Endothelial cell of umbilical vein (primary cell): ENCODE results near the gene BDH1. TPM values are rescaled to one million over a fixed set of nuclear protein-coding genes. Genes with fewer than 3 reads are reported as not detected.

Experiments
- BruUV-seq: library from RNA; stranded (reverse); fragments of 400-500 nt; replicated peaks from 2 replicates; lab custom pipeline; 2021; lab: Mats Ljungman, UMichigan
- CTCF ChIA-PET: fragments of 300-600, 350-600 bp; sonication (Branson Sonifier 250); formaldehyde crosslinking; loops from one replicate; lab custom pipeline; 2021; ENCODE audit warnings: antibody characterized with exemption, inconsistent platforms; lab: Charles Lee
- POLR2A ChIA-PET: fragments of 300-600, 350-600 bp; sonication (Branson Sonifier 250); formaldehyde crosslinking; loops from one replicate; lab custom pipeline; 2021; ENCODE audit warnings: antibody characterized with exemption, inconsistent platforms; lab: Charles Lee
- DNase-seq: peaks from one replicate; pipeline ENCODE4 v3.0.0-alpha.2; 2011; ENCODE audit warnings: low read depth, low spot score
- FAIRE-seq: peaks from 2 replicates; lab custom pipeline; 2011; peaks lifted over from hg19 to GRCh38; lab: Jason Lieb, UNC
- H2AFZ ChIP-seq: 2 replicates; pipeline ENCODE4 v1.6.0; 2012; ENCODE audit warnings: low read depth, low read length, control low read depth, inconsistent platforms
- H3K27ac ChIP-seq: 2 replicates; pipeline ENCODE4 v1.5.1; 2011; ENCODE audit warnings: low read depth, mild to moderate bottlenecking, control low read depth, low read length, moderate library complexity; ENCODE audit not compliant: insufficient read depth
- H3K27me3 ChIP-seq, 2 experiments: 2 replicates each; pipeline versions ENCODE4 v1.6.0 to v1.6.1; 2011; ENCODE audit warnings: low read length in 2 of 2, mixed read lengths in 1 of 2; ENCODE audit not compliant: control insufficient read depth in 2 of 2, insufficient read depth in 2 of 2
- H3K36me3 ChIP-seq, 2 experiments: 2 replicates in 1 of 2; 3 replicates in 1 of 2; pipeline ENCODE4 v1.5.1; 2011; ENCODE audit warnings: low read length in 2 of 2, mild to moderate bottlenecking in 1 of 2, moderate library complexity in 1 of 2; ENCODE audit not compliant: control insufficient read depth in 2 of 2, insufficient read depth in 2 of 2; ENCODE audit errors: extremely low read depth in 1 of 2
- H3K4me1 ChIP-seq: 3 replicates; pipeline ENCODE4 v1.5.1; 2011; ENCODE audit warnings: mild to moderate bottlenecking, low read length; ENCODE audit not compliant: control insufficient read depth, insufficient read depth; ENCODE audit errors: extremely low read depth
- H3K4me2 ChIP-seq: 2 replicates; pipeline ENCODE4 v1.6.1; 2011; ENCODE audit warnings: low read length, control low read depth, mixed read lengths; ENCODE audit not compliant: insufficient read depth
- H3K4me3 ChIP-seq, 3 experiments: fragments of 200-600 bp in 1 of 3; sonication (generic), shearing (Covaris generic) in 1 of 3; replicated peaks in 1 of 3; 2 replicates each; pipeline ENCODE4 v1.5.1; 2011 to 2016; ENCODE audit warnings: control low read depth in 3 of 3, low read length in 3 of 3, mild to moderate bottlenecking in 2 of 3, inconsistent platforms in 1 of 3, low read depth in 1 of 3, moderate library complexity in 1 of 3; ENCODE audit not compliant: insufficient read depth in 1 of 3
- H3K79me2 ChIP-seq: 2 replicates; pipeline ENCODE4 v1.6.0; 2012; ENCODE audit warnings: low read length, inconsistent platforms; ENCODE audit not compliant: control insufficient read depth, insufficient read depth
- H3K9ac ChIP-seq: replicated peaks from 2 replicates; pipeline ENCODE3; 2011; ENCODE audit warnings: low read length, control low read depth; ENCODE audit not compliant: insufficient read depth; ENCODE audit errors: extremely low read depth
- H3K9me1 ChIP-seq: replicated peaks from 3 replicates; pipeline ENCODE4 v1.6.0; 2011; ENCODE audit warnings: mild to moderate bottlenecking, low read length; ENCODE audit not compliant: control insufficient read depth, insufficient read depth; ENCODE audit errors: extremely low read depth
- H3K9me3 ChIP-seq: replicated peaks from 2 replicates; pipeline ENCODE4 v1.5.1; 2012; ENCODE audit warnings: low read length, inconsistent platforms; ENCODE audit not compliant: control insufficient read depth, insufficient read depth
- H4K20me1 ChIP-seq: replicated peaks from 2 replicates; pipeline ENCODE3; 2011; ENCODE audit warnings: mild to moderate bottlenecking, low read length; ENCODE audit not compliant: control insufficient read depth, insufficient read depth; ENCODE audit errors: extremely low read depth
- CTCF ChIP-seq, 2 donors: IDR thresholded peaks; 1 replicate in 1 of 2; 2 replicates in 1 of 2; pipeline ENCODE4 v1.5.1; 2011; ENCODE audit warnings: low read length in 2 of 2, mild to moderate bottlenecking in 2 of 2, moderate library complexity in 2 of 2, control low read depth in 1 of 2, inconsistent platforms in 1 of 2, low read depth in 1 of 2; ENCODE audit not compliant: insufficient read depth in 1 of 2; ENCODE audit errors: extremely low read depth in 1 of 2
- EZH2 ChIP-seq: IDR thresholded peaks from 2 replicates; pipeline ENCODE4 v1.6.1; 2012; ENCODE audit warnings: borderline replicate concordance, low read depth, mild to moderate bottlenecking, moderate library complexity, low read length, inconsistent platforms; ENCODE audit not compliant: severe bottlenecking
- FOS ChIP-seq: IDR thresholded peaks from 2 replicates; pipeline ENCODE4 v1.6.1; 2011; ENCODE audit warnings: mild to moderate bottlenecking, low read length, moderate library complexity, borderline replicate concordance; ENCODE audit not compliant: insufficient read depth
- GATA2 ChIP-seq: IDR thresholded peaks from 2 replicates; pipeline ENCODE4 v1.7.0; 2011; ENCODE audit warnings: low read depth, mild to moderate bottlenecking, moderate library complexity, mixed read lengths, low read length; ENCODE audit not compliant: insufficient read length, insufficient read depth
- JUN ChIP-seq: IDR thresholded peaks from 2 replicates; pipeline ENCODE4 v1.6.1; 2011; ENCODE audit warnings: borderline replicate concordance, low read depth; ENCODE audit not compliant: insufficient read length, insufficient read depth
- MAX ChIP-seq: IDR thresholded peaks from 2 replicates; pipeline ENCODE4 v1.6.1; 2011; ENCODE audit not compliant: insufficient read depth, insufficient read length
- MYC ChIP-seq: IDR thresholded peaks from one replicate; pipeline ENCODE4 v1.6.1; 2011; ENCODE audit warnings: mild to moderate bottlenecking, low read depth, low read length
- POLR2A ChIP-seq: IDR thresholded peaks from 2 replicates; pipeline ENCODE4 v1.6.1; 2012; ENCODE audit warnings: low read depth, mild to moderate bottlenecking, control low read depth, low read length
- POLR2AphosphoS5 ChIP-seq: IDR thresholded peaks from 2 replicates; pipeline ENCODE4 v1.6.1; 2012; ENCODE audit warnings: low read depth, mild to moderate bottlenecking, control low read depth, low read length, moderate library complexity; ENCODE audit not compliant: insufficient read depth
- dilution Hi-C: fragments of 300-500 bp; cut with MboI; formaldehyde crosslinking; loops from one replicate; pipeline ENCODE4 v1.15.0; 2019; ENCODE audit warnings: low sequenced_read_pairs; ENCODE audit not compliant: extremely low pct_ligation_motif_present
- intact Hi-C: fragments of 100-400 bp; cut with micrococcal nuclease; formaldehyde crosslinking; loops from one replicate; pipeline ENCODE4 v1.10.0; 2022
- polyA plus RNA-seq, 4 experiments: library from polyadenylated mRNA; depleted of rRNA in 3 of 4; stranded (reverse) in 3 of 4; unstranded in 1 of 4; fragments of >200 nt; gene quantifications; 2 replicates each; pipeline versions ENCODE4 v1.2.1 to v1.2.3, GENCODE V29; 2011 to 2012; ENCODE audit warnings: missing spikeins in 1 of 4
- total RNA-seq: library from RNA; stranded (reverse); gene quantifications from 2 replicates; pipeline ENCODE4 v1.2.3, GENCODE V29; 2021

The BDH1 gene
- total and polyA plus RNA-seq, 2 donors (not counting 3 experiments of a cell fraction or from before 2014, with no cell fraction given) = 6.9 to 12.2 TPM

GRCh38 chr3:197541756-197542539 is 13.8 kb downstream of the BDH1 start:
- POLR2A ChIA-PET = interaction anchor here (0.7 kb wide), 1 partner anchor 27 kb away, joined by 3 read pairs; no protein-coding TSS in a partner anchor

GRCh38 chr3:197540961-197541377 is 14.8 kb downstream of the BDH1 start:
- DNase-seq (no peak), FAIRE-seq (no peak)
- Histone ChIP-seq H3K9ac (no peak overlapping the region), H3K36me3 (no peaks in the 10 kb centered on the region), H3K4me2 (no peak overlapping the region), H2AFZ (no peak overlapping the region), H3K27me3 (no peaks in the 10 kb centered on the region), H3K4me3 (no peak overlapping the region), H4K20me1 (no peaks in the 10 kb centered on the region), H3K27ac (no peak overlapping the region), H3K4me1 (no peaks in the 10 kb centered on the region), H3K79me2 (no peaks in the 10 kb centered on the region), H3K9me1 (no peaks in the 10 kb centered on the region), H3K9me3 (no peaks in the 10 kb centered on the region)
- intact Hi-C loops = no loop called here
- no peak for TF ChIP-seq JUN
- no peak for TF ChIP-seq EZH2
- TF ChIP-seq FOS = no peak
- no peak for TF ChIP-seq CTCF (IDR thresholded peaks at IDR 0.05; ENCODE audit: extremely low read depth in 1 of 2, insufficient read depth in 1 of 2, low read depth in 1 of 2, low read length in 2 of 2)
- no peak for TF ChIP-seq POLR2A
- TF ChIP-seq POLR2AphosphoS5 = no peak
- TF ChIP-seq MAX = no peak
- TF ChIP-seq MYC = no peak
- TF ChIP-seq GATA2 = no peak
- no TSS peak for BruUV-seq
- POLR2A ChIA-PET = no interaction called here
- CTCF ChIA-PET = interaction anchor here (1.1 kb wide), 1 partner anchor 22 kb away, joined by 3 read pairs; no protein-coding TSS in a partner anchor
- dilution Hi-C loops = no loop called here

More at GRCh38 chr3:197541756-197542539, 13.8 kb downstream of the BDH1 start:
- Histone ChIP-seq H2AFZ (peak overlapping the region; percentile 49), H3K9ac (no peak overlapping the region), H3K4me2 (peak overlapping the region; percentile 33), H3K9me3 (no peaks in the 10 kb centered on the region), H3K36me3 (no peaks in the 10 kb centered on the region), H3K27ac (no peak overlapping the region), H3K4me1 (no peaks in the 10 kb centered on the region), H3K4me3 (no peak overlapping the region), H3K79me2 (no peaks in the 10 kb centered on the region), H3K9me1 (no peaks in the 10 kb centered on the region), H3K27me3 (no peaks in the 10 kb centered on the region), H4K20me1 (no peaks in the 10 kb centered on the region)
- intact Hi-C loops (no loop called here), dilution Hi-C loops (no loop called here)
- CTCF ChIA-PET = interaction anchor here (0.7 to 1.6 kb wide), 4 partner anchors 9 to 117 kb away, joined by 3 to 5 read pairs (median 4); no protein-coding TSS in a partner anchor
- DNase-seq = peak; percentile 43
- no TSS peak for BruUV-seq
- no peak for TF ChIP-seq FOS
- TF ChIP-seq JUN = no peak
- TF ChIP-seq POLR2AphosphoS5 = no peak
- TF ChIP-seq MYC = no peak
- no peak for TF ChIP-seq POLR2A
- no peak for FAIRE-seq
